ENCODE results near the gene PPP2R3B.

- TF ChIP-seq CTCF (IDR thresholded peaks at IDR 0.05) (no peak), POLR2A (IDR thresholded peaks at IDR 0.05) (no peak)
Measured at GRCh38 chrX:384861-385260, 1.8 kb downstream of the PPP2R3B start.
